Right lobe of liver (tissue), 6 donors: ENCODE results near the gene ASCC1. TPM values are rescaled to one million over a fixed set of nuclear protein-coding genes. Genes with fewer than 3 reads are reported as not detected.
A peak's percentile ranks its signal among the peaks of the same experiment; 100 is the strongest.
"Not testable (repeated sequence)": the region's sequence is repeated elsewhere in the genome, so short reads cannot be mapped to it uniquely, and the experiment has no call there.

Experiments used
- ATAC-seq, 4 donors: fragments of 200-7000 bp; cut with Tn5 transposase; one replicate each; pipeline ENCODE4 v1.9.1; 2020; ENCODE audit warnings: mild to moderate bottlenecking in 4 of 4, moderate library complexity in 4 of 4
- DNase-seq, 3 donors: peaks; one replicate each; pipeline ENCODE4 v3.0.0-alpha.2; 2020
- H3K27ac ChIP-seq, 3 donors: fragments of 200-600 bp; one replicate each; pipeline ENCODE4 v1.8.0; 2022
- H3K27me3 ChIP-seq, 2 donors: fragments of 200-600 bp; one replicate each; pipeline ENCODE4 v1.8.0; 2022
- H3K36me3 ChIP-seq, 4 donors: fragments of 200-600 bp; sonication (generic) in 1 of 4; one replicate each; pipeline versions ENCODE4 v1.5.1 to v1.8.0; 2017 to 2022; ENCODE audit warnings: control low read depth in 1 of 4
- H3K4me1 ChIP-seq, 4 donors: fragments of 200-600 bp; sonication (generic) in 1 of 4; one replicate each; pipeline versions ENCODE4 v1.5.1 to v1.8.0; 2017 to 2022; ENCODE audit warnings: control low read depth in 1 of 4
- H3K4me3 ChIP-seq, 3 donors: fragments of 200-600 bp; one replicate each; pipeline ENCODE4 v1.8.0; 2022
- H3K9me3 ChIP-seq, 4 donors: fragments of 200-600 bp; sonication (generic) in 1 of 4; one replicate each; pipeline versions ENCODE4 v1.5.1 to v1.8.0; 2017 to 2022; ENCODE audit warnings: control low read depth in 1 of 4
- POLR2A ChIP-seq: fragments of 450-650 bp; IDR thresholded peaks from one replicate; pipeline ENCODE4 v1.6.1; 2017; ENCODE audit warnings: antibody characterized with exemption, mild to moderate bottlenecking
- WGBS: methylation state at CpG from one replicate; pipeline ENCODE4 v1.1.6; 2018; ENCODE audit warnings: low coverage, low lambda C conversion rate; ENCODE audit not compliant: insufficient coverage; ENCODE audit errors: missing lambda C conversion rate; 5-methylcytosine and 5-hydroxymethylcytosine counted together
- intact Hi-C, 2 donors: fragments of 100-400 bp; cut with DNase I; formaldehyde crosslinking; loops; one replicate each; pipeline versions ENCODE4 v1.11.2 to v1.14.1; 2022
- total RNA-seq, 6 experiments: library from RNA; depleted of rRNA in 2 of 6; stranded (reverse); fragments of >200 nt in 2 of 6; fragmentation: NEBNext Ultra II Directional in 3 of 6; extraction: Animal tissue kit (Norgen Biotek cat#: 25700) in 3 of 6; gene quantifications; one replicate each; pipeline versions ENCODE4 v1.1.0 to v1.2.4, GENCODE V29; 2016 to 2023
- TF ChIP-seq, protein P1 (sequence below), 4 donors: fragments of 200-600 bp in 3 of 4; fragments of 450-650 bp in 1 of 4; IDR thresholded peaks; one replicate each; pipeline versions ENCODE4 v1.5.1 to v1.8.0; 2016 to 2022; ENCODE audit warnings: antibody characterized with exemption in 4 of 4, mild to moderate bottlenecking in 2 of 4
- donor health status: DM: no; HTN: yes; CAD: no.
- donor health status: DM: no; HTN: no; CAD: no.
- donor health status: DM: no; HTN: no; CAD: no.
- donor health status: DM: no; HTN: yes; CAD: no.
- donor health status: DM: no; HTN: yes; CAD: no.

The ASCC1 gene
- total RNA-seq, 6 experiments from 2014 or later, result 12.0 to 26.5 (median 14.5) TPM

DNA sequence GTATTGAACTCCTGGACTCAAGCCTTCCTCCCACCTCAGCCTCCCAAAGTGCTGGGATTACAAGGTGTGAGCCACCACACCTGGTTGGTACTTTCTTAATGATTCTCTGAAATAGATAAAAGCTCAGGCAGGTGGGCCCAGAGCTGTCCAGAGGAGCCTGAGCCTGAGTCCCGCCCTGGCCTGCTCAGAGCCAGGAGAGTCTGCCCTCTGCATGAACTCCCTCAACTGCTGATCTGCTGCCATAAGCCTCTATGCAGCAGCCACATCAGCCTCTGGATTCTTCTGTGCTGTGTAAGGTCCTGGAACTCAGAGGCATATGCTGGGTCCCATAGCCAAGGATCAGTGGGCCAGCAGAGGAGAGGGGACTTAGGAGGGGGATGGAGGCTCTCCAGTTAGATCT, 34.6 kb upstream of the ASCC1 start:
- no peak overlapping the region for H3K4me3 ChIP-seq
- H3K4me1 ChIP-seq, result peaks cover 0 to 53% (median 25%) of the 10 kb centered on the region in 4 donors
- H3K27ac ChIP-seq, result peak overlapping the region; percentile 21 to 55 (median 49)
- no peaks in the 10 kb centered on the region for H3K27me3 ChIP-seq
- WGBS, result no CpG with 5 or more reads among the region's 1 CpG
- intact Hi-C loops, result no loop called here
- no peaks in the 10 kb centered on the region for H3K9me3 ChIP-seq
- H3K36me3 ChIP-seq, result no peaks in the 10 kb centered on the region
- peak; percentile 37 to 50 (median 44) for ATAC-seq
- TF ChIP-seq, protein P1, sequence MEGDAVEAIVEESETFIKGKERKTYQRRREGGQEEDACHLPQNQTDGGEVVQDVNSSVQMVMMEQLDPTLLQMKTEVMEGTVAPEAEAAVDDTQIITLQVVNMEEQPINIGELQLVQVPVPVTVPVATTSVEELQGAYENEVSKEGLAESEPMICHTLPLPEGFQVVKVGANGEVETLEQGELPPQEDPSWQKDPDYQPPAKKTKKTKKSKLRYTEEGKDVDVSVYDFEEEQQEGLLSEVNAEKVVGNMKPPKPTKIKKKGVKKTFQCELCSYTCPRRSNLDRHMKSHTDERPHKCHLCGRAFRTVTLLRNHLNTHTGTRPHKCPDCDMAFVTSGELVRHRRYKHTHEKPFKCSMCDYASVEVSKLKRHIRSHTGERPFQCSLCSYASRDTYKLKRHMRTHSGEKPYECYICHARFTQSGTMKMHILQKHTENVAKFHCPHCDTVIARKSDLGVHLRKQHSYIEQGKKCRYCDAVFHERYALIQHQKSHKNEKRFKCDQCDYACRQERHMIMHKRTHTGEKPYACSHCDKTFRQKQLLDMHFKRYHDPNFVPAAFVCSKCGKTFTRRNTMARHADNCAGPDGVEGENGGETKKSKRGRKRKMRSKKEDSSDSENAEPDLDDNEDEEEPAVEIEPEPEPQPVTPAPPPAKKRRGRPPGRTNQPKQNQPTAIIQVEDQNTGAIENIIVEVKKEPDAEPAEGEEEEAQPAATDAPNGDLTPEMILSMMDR (IDR thresholded peaks at IDR 0.05), result no peak
- no peak for TF ChIP-seq POLR2A
- DNase-seq, result peak; percentile 36 to 82 (median 63)

DNA sequence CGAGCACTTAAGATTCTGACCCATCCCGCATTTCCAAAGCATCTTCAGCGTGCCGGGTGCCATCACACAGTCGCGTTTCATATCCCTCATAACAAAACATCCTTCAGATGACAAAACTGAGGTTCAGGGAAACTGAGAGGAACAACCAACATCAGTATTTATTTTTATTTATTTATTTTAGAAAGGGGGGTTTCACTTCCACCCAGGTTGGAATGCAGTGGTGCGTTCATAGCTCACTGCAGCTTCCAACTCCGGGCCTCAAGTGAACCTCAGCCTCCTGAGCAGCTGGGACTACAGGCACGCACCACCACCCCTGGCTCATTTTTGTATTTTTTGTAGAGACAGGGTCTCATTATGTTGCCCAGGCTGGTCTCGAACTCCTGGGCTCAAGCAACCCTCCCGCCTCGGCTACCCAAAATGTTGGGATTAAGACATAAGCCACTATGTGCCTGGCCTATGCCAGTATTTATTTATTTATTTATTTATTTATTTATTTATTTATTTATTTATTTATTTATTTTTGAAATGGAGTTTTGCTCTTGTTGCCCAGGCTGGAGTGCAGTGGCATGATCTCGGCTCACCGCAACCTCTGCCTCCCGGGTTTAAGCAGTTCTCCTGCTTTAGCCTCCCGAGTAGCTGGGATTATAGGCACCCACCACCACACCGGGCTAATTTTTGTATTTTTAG, 33.2 kb upstream of the ASCC1 start:
- H3K9me3 ChIP-seq, H3K36me3 ChIP-seq, intact Hi-C loops, H3K27me3 ChIP-seq, ATAC-seq, H3K4me3 ChIP-seq, DNase-seq: not testable (repeated sequence)
- Histone ChIP-seq H3K4me1 (peaks cover 0 to 52% (median 28%) of the 10 kb centered on the region in 4 donors), H3K27ac (peak overlapping the region; percentile 55 to 84 (median 77))
- 81% methylated on average over 16 of the region's 17 CpGs for WGBS

DNA sequence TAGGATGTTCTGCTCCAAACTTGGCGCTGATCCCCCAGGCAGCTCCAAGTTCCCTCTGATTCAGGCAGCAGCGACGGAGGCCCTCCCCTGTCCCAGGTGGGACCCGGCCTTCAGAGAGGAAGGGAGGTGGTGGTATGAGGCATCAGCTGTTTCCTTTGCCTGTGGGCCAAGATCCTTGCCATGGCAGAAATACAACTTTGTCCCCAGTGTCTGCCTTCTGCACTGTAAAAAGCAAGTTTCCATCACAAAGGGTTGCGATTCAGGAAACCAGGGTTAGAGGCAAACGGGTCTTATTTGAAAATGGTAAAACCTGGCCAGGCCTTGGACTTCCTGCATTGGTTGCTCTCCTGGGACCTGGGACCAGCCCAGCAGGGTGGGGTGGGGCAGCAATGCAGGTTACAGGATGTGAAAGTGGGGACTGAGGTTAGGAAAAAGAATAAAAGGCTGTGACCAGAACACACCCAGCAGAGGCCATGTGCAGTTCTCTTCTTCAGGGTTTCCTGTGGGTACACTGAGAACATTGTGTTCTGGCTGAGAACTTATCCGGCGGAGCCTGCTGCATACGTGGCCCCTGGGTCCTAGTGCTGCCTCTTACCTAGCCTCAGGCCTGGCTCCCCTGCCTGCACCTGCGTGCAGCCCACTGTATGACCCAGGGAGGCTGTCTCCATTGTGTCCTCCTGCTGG, 32.5 kb upstream of the ASCC1 start:
- WGBS, result 32% methylated on average over 8 of the region's 10 CpGs

DNA sequence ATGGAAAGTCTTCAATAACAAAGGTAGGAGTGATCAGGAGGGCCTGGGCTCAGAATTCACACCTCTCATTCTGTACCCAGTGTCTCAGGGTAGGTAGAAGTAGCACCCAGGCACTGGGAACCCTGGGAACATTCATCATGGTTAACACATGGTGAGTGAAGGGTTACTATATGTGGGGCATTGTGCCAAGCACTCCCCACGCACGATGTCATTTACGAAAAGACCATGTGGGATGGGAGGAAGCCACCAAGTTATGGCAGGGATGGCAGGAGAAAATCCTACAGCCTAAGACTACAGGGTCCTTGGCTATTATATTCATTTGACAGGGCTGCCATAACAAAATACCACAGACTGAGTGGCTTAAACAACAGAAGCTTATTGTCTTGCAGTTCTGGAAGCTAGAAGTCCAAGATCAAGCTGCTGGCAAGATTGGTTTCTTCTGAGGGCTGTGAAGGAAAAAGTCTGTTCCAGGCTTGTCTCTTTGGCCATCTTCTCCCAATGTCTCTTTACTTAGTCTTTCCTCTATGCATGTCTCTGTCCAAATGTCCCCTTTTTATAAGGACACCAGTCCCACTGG, 30.0 kb upstream of the ASCC1 start:
- ATAC-seq (no peak), DNase-seq (no peak)
- intact Hi-C loops, result no loop called here
- 7% methylated on average over 3 of the region's 3 CpGs for WGBS
- Histone ChIP-seq H3K9me3 (no peaks in the 10 kb centered on the region), H3K4me3 (no peak overlapping the region), H3K4me1 (peaks cover 0 to 52% (median 28%) of the 10 kb centered on the region in 4 donors), H3K27me3 (no peaks in the 10 kb centered on the region), H3K36me3 (no peaks in the 10 kb centered on the region), H3K27ac (peak overlapping the region in 1 of 3 donors; percentile 74)
- TF ChIP-seq, protein P1 (IDR thresholded peaks at IDR 0.05), result no peak
- no peak for TF ChIP-seq POLR2A

More for the DNA sequence above, 32.5 kb upstream of the ASCC1 start:
- H3K27me3 ChIP-seq, result no peaks in the 10 kb centered on the region
- TF ChIP-seq, protein P1 (IDR thresholded peaks at IDR 0.05), result no peak
- peak; percentile 54 for TF ChIP-seq POLR2A
- H3K4me1 ChIP-seq, result peaks cover 0 to 52% (median 28%) of the 10 kb centered on the region in 4 donors
- H3K36me3 ChIP-seq, result no peaks in the 10 kb centered on the region
- H3K27ac ChIP-seq, result peak overlapping the region; percentile 55 to 84 (median 77)
- H3K4me3 ChIP-seq, result peak overlapping the region in 2 of 3 donors; percentile 14 to 15
- intact Hi-C loops, result no loop called here
- H3K9me3 ChIP-seq, result no peaks in the 10 kb centered on the region
- DNase-seq, result peak; percentile 55 to 88 (median 81)
- ATAC-seq, result peak; percentile 77 to 93 (median 86)
